Retinal pigment epithelial cell (primary cell): Measurements from ENCODE around the gene SPAG7.
A peak's percentile ranks its signal among the peaks of the same experiment; 100 is the strongest.

ENCODE experiments used
- DNase-seq: peaks from one replicate; pipeline ENCODE4 v3.0.0-alpha.2; 2010; ENCODE audit warnings: low read depth
- H3K4me3 ChIP-seq: 2 replicates; pipeline ENCODE4 v1.5.1; 2011; ENCODE audit warnings: mild to moderate bottlenecking, low read length, control low read depth, moderate library complexity
- TF ChIP-seq, protein P1 (sequence below): conservative IDR thresholded peaks from 2 replicates; pipeline ENCODE4 v1.5.1; 2011; ENCODE audit warnings: low read depth, low read length, control low read depth, inconsistent platforms

The SPAG7 gene

DNA sequence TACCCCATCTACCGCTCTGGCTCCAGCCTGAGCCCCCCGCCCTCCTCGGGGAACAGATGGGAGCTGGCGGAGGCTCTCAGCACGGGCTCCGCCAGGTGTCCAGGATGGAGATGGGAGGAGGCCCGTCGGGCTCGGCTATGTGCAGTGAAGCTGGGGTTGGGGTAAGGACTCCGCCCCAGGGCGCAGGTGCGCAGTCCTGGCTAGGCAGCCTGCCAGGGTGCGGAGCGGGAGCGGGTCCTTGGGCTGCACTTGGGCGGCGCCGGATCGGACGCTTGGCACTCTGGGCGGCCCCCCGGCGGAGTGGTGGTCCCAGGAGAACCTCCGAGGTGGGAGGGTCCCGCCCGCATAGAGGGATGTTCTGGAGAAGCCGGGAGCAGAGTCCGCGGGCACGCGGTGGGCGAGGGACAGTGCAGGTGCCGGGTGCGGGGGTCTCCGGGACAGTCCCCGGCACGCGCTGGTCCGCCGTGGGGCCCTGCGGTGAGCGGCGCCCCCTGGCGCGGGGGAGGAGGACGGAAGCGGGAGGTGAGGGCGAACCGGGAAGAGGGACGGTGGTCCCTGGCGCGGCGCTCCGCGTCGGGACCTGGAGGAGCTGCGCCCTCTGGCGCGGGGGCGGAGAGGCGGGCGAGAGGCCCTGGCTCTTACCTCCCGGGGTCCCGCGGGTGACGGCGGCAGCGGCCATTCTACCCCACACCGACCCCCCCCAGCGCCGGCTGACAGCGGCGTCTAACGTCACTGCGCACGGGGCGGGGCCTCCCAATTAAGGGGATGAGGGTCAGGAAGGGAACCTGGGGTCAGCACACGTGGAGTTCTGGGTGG is 19.5 kb upstream of the SPAG7 start, which contains the start of gene CAMTA2:
TSS of gene CAMTA2 (minus strand) at position 725 of the 816 bp plus-strand sequence. CDS start 1,453 bp downstream, outside the sequence.
- TF ChIP-seq, protein P1, sequence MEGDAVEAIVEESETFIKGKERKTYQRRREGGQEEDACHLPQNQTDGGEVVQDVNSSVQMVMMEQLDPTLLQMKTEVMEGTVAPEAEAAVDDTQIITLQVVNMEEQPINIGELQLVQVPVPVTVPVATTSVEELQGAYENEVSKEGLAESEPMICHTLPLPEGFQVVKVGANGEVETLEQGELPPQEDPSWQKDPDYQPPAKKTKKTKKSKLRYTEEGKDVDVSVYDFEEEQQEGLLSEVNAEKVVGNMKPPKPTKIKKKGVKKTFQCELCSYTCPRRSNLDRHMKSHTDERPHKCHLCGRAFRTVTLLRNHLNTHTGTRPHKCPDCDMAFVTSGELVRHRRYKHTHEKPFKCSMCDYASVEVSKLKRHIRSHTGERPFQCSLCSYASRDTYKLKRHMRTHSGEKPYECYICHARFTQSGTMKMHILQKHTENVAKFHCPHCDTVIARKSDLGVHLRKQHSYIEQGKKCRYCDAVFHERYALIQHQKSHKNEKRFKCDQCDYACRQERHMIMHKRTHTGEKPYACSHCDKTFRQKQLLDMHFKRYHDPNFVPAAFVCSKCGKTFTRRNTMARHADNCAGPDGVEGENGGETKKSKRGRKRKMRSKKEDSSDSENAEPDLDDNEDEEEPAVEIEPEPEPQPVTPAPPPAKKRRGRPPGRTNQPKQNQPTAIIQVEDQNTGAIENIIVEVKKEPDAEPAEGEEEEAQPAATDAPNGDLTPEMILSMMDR: peak; percentile 64
- no peak for DNase-seq
- H3K4me3 ChIP-seq: peak within 1 kb of the TSS; percentile 77

DNA sequence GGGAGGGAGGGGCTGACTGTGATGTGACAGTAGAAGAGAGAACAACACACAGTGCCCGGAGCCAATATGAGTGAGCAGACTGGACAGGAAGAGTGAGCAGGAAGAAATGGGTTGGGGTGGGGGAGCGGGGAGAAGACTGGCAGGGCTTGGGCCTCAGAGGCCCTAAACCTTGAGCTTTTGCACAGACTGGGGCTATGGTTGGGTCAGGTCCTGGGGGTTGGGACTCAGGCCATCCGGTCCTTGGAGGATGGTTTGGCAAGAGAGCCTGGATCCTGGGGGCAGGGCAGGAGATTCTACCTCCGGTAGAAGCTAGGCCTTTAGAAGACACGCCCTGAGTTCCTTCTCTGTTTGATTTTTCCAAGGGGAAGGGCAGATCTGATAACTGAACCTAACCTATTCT is 18.8 kb upstream of the SPAG7 start:
- no peak for DNase-seq
- TF ChIP-seq, protein P1: no peak
- H3K4me3 ChIP-seq: peak overlapping the region; percentile 77

DNA sequence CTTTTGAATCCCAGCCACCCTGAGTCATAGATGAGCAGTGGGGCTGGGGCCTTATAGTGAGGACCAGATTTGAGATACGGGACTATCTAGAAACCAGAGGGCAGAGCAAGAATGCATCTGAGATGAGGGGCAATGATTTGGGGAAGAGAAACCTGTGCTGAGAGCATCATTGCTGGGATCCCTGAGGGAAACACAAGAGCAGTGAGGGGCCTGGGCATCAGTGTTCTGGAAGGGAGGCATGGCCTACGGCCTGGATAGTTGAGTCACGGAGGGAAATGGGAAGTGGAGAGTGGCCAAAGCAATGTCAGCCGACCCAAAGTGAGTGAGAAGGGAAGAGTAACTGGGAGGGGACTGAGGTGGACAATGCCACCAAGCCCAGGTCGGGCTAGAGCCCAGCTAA is 14.7 kb upstream of the SPAG7 start:
- DNase-seq: no peak
- TF ChIP-seq, protein P1: no peak
- no peak overlapping the region for H3K4me3 ChIP-seq

DNA sequence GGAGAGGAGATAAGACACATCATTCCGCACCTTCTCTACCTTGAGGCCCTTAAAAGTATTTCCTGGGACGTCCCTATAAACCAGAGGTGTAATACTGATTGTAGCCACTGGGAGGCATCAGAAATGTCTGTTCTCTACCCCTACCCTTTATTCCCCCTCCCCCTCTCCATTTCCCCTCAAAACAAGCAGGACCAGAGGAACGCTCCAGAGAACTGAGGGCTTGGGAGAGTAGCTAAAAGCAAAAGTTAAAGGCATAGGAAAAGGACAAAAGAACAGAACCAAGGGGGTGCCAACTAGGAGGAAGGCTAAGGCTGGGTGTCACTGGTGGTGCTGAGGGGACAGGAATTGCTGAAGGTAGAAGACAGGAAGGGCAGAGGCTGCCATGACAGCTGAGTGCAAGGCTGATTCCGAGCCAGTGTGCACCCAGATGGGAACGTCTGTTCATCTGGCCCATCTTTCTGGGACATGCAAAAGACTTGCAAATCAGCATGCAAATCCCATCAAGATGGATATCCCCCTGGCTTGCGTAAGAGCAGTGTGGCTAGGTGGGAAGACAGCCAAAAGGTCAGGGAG is 13.1 kb upstream of the SPAG7 start:
- TF ChIP-seq, protein P1: peak; percentile 71
- DNase-seq: no peak
- H3K4me3 ChIP-seq: no peak overlapping the region

DNA sequence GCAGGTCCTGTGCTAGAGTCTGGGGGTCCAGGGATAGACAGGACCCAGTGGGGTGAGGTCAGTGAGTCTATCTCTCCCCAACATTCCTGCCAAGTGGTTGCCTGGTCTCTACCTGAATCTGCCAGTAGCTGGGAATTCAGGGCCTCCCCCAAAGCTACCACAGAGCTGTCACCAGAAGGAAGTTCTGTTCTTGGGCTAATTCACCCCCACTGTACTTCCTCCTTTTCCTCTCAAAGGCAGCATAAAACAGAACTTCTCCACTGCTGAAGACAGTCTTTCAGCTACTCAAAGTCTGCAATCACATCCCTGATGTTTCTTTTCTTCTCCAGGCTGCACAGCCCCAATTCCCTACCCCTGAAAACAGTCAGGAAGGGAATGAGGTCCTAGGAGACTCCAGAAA is 11.1 kb upstream of the SPAG7 start:
- TF ChIP-seq, protein P1: no peak
- H3K4me3 ChIP-seq: no peak overlapping the region
- DNase-seq: no peak

DNA sequence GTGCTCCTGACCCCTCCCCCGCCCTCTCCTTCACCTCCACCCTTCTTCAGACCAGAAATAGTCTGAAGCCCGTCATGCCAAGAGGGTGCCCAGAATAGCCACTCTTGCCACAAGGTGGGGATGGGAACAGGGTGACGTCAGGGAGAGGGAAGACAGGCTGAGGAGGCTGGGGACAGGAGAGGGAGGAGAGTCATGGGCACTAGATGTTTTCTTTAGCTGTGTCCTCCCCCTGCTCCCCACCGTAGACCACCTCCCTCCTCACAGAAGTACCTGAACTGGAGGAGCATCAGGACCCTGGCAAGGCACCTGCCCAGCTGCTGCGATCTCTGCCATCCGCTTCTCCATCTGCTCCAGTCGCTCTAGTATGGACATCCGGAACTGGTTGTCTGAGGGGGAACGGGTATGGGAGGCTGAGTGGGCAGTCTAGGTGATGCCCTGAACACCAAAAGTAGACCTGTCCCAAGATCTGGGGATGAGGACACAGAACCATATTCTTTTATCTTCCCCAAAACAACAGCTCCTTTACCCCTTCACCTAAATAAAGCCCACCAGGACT is 6.6 kb upstream of the SPAG7 start:
- TF ChIP-seq, protein P1: no peak

More for the DNA sequence above, 6.6 kb upstream of the SPAG7 start:
- DNase-seq: no peak
- no peak overlapping the region for H3K4me3 ChIP-seq
